Islet of Langerhans (tissue), 1 donor: ENCODE data around the gene DSCAM.

Experiments used
- FAIRE-seq: peaks from one replicate; lab custom pipeline; 2011; peaks lifted over from hg19 to GRCh38; lab: Jason Lieb, UNC

Gene DSCAM

GRCh38 chr21:40647706-40648105 is 199.3 kb downstream of the DSCAM start:
- FAIRE-seq = no peak

GRCh38 chr21:40646651-40647050 is 200.3 kb downstream of the DSCAM start:
- FAIRE-seq = no peak

GRCh38 chr21:40641042-40641441 is 205.9 kb downstream of the DSCAM start:
- no peak for FAIRE-seq

- peak; percentile 87 for FAIRE-seq
Observed at GRCh38 chr21:40640266-40640789, 206.6 kb downstream of the DSCAM start.

GRCh38 chr21:40639616-40640194 is 207.3 kb downstream of the DSCAM start:
- no peak for FAIRE-seq

GRCh38 chr21:40638466-40639251 is 208.3 kb downstream of the DSCAM start:
- FAIRE-seq = peak; percentile 36

- no peak for FAIRE-seq
Observed at GRCh38 chr21:40636026-40636425, 210.9 kb downstream of the DSCAM start.

- FAIRE-seq = no peak
Observed at GRCh38 chr21:40635391-40635790, 211.6 kb downstream of the DSCAM start.

GRCh38 chr21:40634141-40634540 is 212.8 kb downstream of the DSCAM start:
- FAIRE-seq = no peak

GRCh38 chr21:40633048-40633447 is 213.9 kb downstream of the DSCAM start:
- no peak for FAIRE-seq

- no peak for FAIRE-seq
Observed at GRCh38 chr21:40631211-40631610, 215.7 kb downstream of the DSCAM start.

- FAIRE-seq = no peak
Observed at GRCh38 chr21:40625991-40626390, 221.0 kb downstream of the DSCAM start.

- no peak for FAIRE-seq
Observed at GRCh38 chr21:40623528-40623927, 223.4 kb downstream of the DSCAM start.

GRCh38 chr21:40622531-40622930 is 224.4 kb downstream of the DSCAM start:
- FAIRE-seq = no peak

GRCh38 chr21:40620386-40621145 is 226.4 kb downstream of the DSCAM start:
- FAIRE-seq = no peak

GRCh38 chr21:40618191-40618973 is 228.6 kb downstream of the DSCAM start:
- no peak for FAIRE-seq

- no peak for FAIRE-seq
Observed at GRCh38 chr21:40616377-40616704, 230.6 kb downstream of the DSCAM start.

- FAIRE-seq = peak; percentile 53
Observed at GRCh38 chr21:40615505-40616376, 231.2 kb downstream of the DSCAM start.

- FAIRE-seq = no peak
Observed at GRCh38 chr21:40613546-40614030, 233.4 kb downstream of the DSCAM start.

GRCh38 chr21:40610345-40610744 is 236.6 kb downstream of the DSCAM start:
- no peak for FAIRE-seq

GRCh38 chr21:40606341-40606740 is 240.6 kb downstream of the DSCAM start:
- no peak for FAIRE-seq
